ENCODE data around the gene GNAZ. TPM values are rescaled to one million over a fixed set of nuclear protein-coding genes. Genes with fewer than 3 reads are reported as not detected.

Gene GNAZ
- total and polyA plus RNA-seq, 2 of the 8 experiments (the other 6 are each of a cell fraction or from before 2014, with no cell fraction given), result 6.6 to 9.6 TPM

DNA sequence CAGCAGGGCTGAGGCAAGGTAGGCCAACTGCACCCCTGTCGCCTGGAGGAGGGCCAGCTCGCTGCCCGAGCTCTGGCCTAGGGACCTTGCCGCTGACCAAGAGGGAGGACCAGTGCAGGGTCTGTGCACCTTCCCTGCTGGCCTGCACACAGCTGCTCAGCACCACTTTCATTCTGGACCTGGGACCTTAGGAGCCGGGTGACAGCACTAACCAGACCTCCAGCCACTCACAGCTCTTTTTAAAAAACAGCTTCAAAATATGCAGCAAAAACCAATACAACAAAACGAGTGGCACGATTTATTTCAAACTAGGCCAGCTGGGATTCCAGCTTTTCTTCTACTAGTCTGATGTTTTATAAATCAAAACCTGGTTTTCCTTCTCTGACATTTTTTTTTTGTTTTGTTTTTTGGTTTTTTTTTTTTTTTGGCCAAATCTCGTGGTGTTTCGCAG, 53.5 kb downstream of the GNAZ start:
- Histone ChIP-seq H3K18ac (ENCODE audit: extremely low read depth, low read length) (no peak overlapping the region), H3K4me3 (ENCODE audit: extremely low read depth in 1 of 4, insufficient read depth in 2 of 4, low read depth in 3 of 4, low read length in 4 of 4) (no peak overlapping the region), H2BK12ac (ENCODE audit: low read depth, low read length) (no peak overlapping the region), H3K9ac (replicated peaks in 1 of 4; ENCODE audit: extremely low read depth in 1 of 4, low read depth in 3 of 4, low read length in 3 of 4) (no peak overlapping the region), H2AK5ac (ENCODE audit: low read depth, low read length) (no peak overlapping the region), H2AFZ (ENCODE audit: low read length) (no peak overlapping the region), H2BK20ac (ENCODE audit: low read length) (no peak overlapping the region), H2BK120ac (replicated peaks; ENCODE audit: low read depth, low read length) (no peak overlapping the region), H2BK5ac (ENCODE audit: low read depth, low read length) (no peak overlapping the region), H2BK15ac (ENCODE audit: low read length) (no peak overlapping the region), H4K5ac (ENCODE audit: insufficient read length, low read depth, low read length) (no peak overlapping the region), H3K4me2 (ENCODE audit: insufficient read depth in 1 of 2, low read depth in 2 of 2, low read length in 2 of 2) (no peak overlapping the region), H4K20me1 (replicated peaks in 1 of 2; ENCODE audit: control insufficient read depth in 1 of 2, insufficient read depth in 2 of 2, low read length in 2 of 2) (no peaks in the 10 kb centered on the region), H3K9me3 (ENCODE audit: insufficient read depth in 2 of 2, low read depth in 1 of 2, low read length in 1 of 2) (no peaks in the 10 kb centered on the region), H4K8ac (ENCODE audit: extremely low read depth, insufficient read depth, low read length) (no peak overlapping the region), H3K27ac (ENCODE audit: low read depth, low read length) (no peak overlapping the region), H3K27me3 (replicated peaks in 1 of 4; ENCODE audit: control insufficient read depth in 3 of 4, extremely low read depth in 1 of 4, insufficient read depth in 3 of 4, low read length in 3 of 4) (peaks cover 0 to 14% (median 5%) of the 10 kb centered on the region in 4 experiments; a peak in 3 of 7 replicates), H3K23me2 (ENCODE audit: low read depth, low read length) (no peaks in the 10 kb centered on the region), H4K91ac (replicated peaks; ENCODE audit: insufficient read length, low read length) (no peak overlapping the region), H3K36me3 (ENCODE audit: control insufficient read depth in 2 of 4, insufficient read depth in 4 of 4, low read length in 3 of 4) (no peaks in the 10 kb centered on the region; a peak in 2 of 8 replicates), H3K23ac (ENCODE audit: insufficient read length) (no peak overlapping the region), H3K4me1 (replicated peaks in 1 of 4; ENCODE audit: control insufficient read depth in 3 of 4, insufficient read depth in 4 of 4, low read length in 3 of 4) (peaks cover 0 to 1% (median 0%) of the 10 kb centered on the region in 4 experiments; a peak in 1 of 7 replicates), H3K56ac (replicated peaks; ENCODE audit: insufficient read length, low read depth, low read length) (no peak overlapping the region), H3K4ac (replicated peaks; ENCODE audit: insufficient read length, low read depth, low read length) (no peak overlapping the region), H3K79me2 (ENCODE audit: control insufficient read depth in 1 of 2, insufficient read depth in 2 of 2, low read length in 2 of 2) (no peaks in the 10 kb centered on the region), H3K14ac (ENCODE audit: insufficient read length) (no peak overlapping the region), H3K79me1 (ENCODE audit: low read depth, low read length) (no peaks in the 10 kb centered on the region)
- no peak for FAIRE-seq
- no peak for DNase-seq (ENCODE audit: low read depth in 1 of 2, low spot score in 2 of 2)
- TF ChIP-seq JUND (IDR thresholded peaks at IDR 0.05; ENCODE audit: low read length) (no peak), YY1 (IDR thresholded peaks at IDR 0.05; ENCODE audit: low read depth, low read length) (no peak), SIRT6 (IDR thresholded peaks at IDR 0.05; ENCODE audit: low read length) (no peak)
- TF ChIP-seq, protein P1, sequence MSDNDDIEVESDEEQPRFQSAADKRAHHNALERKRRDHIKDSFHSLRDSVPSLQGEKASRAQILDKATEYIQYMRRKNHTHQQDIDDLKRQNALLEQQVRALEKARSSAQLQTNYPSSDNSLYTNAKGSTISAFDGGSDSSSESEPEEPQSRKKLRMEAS (IDR thresholded peaks at IDR 0.05), result no peak
- TF ChIP-seq, protein P2, sequence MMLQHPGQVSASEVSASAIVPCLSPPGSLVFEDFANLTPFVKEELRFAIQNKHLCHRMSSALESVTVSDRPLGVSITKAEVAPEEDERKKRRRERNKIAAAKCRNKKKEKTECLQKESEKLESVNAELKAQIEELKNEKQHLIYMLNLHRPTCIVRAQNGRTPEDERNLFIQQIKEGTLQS (IDR thresholded peaks at IDR 0.05; ENCODE audit: insufficient read depth, low read depth, low read length), result no peak
- TF ChIP-seq, protein P3, sequence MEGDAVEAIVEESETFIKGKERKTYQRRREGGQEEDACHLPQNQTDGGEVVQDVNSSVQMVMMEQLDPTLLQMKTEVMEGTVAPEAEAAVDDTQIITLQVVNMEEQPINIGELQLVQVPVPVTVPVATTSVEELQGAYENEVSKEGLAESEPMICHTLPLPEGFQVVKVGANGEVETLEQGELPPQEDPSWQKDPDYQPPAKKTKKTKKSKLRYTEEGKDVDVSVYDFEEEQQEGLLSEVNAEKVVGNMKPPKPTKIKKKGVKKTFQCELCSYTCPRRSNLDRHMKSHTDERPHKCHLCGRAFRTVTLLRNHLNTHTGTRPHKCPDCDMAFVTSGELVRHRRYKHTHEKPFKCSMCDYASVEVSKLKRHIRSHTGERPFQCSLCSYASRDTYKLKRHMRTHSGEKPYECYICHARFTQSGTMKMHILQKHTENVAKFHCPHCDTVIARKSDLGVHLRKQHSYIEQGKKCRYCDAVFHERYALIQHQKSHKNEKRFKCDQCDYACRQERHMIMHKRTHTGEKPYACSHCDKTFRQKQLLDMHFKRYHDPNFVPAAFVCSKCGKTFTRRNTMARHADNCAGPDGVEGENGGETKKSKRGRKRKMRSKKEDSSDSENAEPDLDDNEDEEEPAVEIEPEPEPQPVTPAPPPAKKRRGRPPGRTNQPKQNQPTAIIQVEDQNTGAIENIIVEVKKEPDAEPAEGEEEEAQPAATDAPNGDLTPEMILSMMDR (IDR thresholded peaks at IDR 0.05; ENCODE audit: control extremely low read depth in 1 of 3, insufficient read depth in 1 of 3, low read depth in 1 of 3, low read length in 3 of 3), result no peak
- WGBS, 2 experiments (ENCODE audit: extremely low coverage in 1 of 2, insufficient coverage in 1 of 2, insufficient read length in 1 of 2, insufficient replicate concordance in 2 of 2, low coverage in 1 of 2, low lambda C conversion rate in 2 of 2, missing lambda C conversion rate in 1 of 2), result 85% methylated on average over 8 of the region's 9 CpGs; no CpG with 5 or more reads in 1 of the 2 experiments
- POLR2A ChIA-PET (ENCODE audit: partially characterized antibody), result no interaction called here
- CTCF ChIA-PET (ENCODE audit: partially characterized antibody), result interaction anchor here (0.7 to 24.3 kb wide), 7 partner anchors 14 to 692 kb away, joined by 3 to 384 read pairs (median 3); no protein-coding TSS in a partner anchor
